IMR-90 (cell line): ENCODE data around the gene FLT1. TPM values are rescaled to one million over a fixed set of nuclear protein-coding genes. Genes with fewer than 3 reads are reported as not detected.

ENCODE experiments used
- ATAC-seq: fragments of 200-7000 bp; cut with Tn5 transposase; 2 replicates; pipeline ENCODE4 v1.9.1; 2020; ENCODE audit warnings: low read depth, mild to moderate bottlenecking, moderate library complexity
- BruUV-seq: library from RNA; stranded (reverse); fragments of 400-500 nt; replicated peaks from 2 replicates; lab custom pipeline; 2021; lab: Mats Ljungman, UMichigan
- CTCF ChIA-PET: fragments of 300-600 bp; formaldehyde crosslinking; extraction: SDS; loops from one replicate; lab custom pipeline; 2021; ENCODE audit warnings: antibody characterized with exemption; lab: Yijun Ruan, JAX
- POLR2A ChIA-PET: fragments of 300-600 bp; sonication (Branson Sonifier 250); formaldehyde crosslinking; loops from one replicate; lab custom pipeline; 2022; ENCODE audit warnings: antibody characterized with exemption; ENCODE audit not compliant: unreplicated experiment; lab: Charles Lee
- DNase-seq: peaks from one replicate; pipeline ENCODE4 v3.0.0; 2013
- H2AFZ ChIP-seq: replicated peaks from 2 replicates; pipeline ENCODE3; 2013; ENCODE audit warnings: low read length, mild to moderate bottlenecking; ENCODE audit not compliant: poor library complexity
- H2AK5ac ChIP-seq: 2 replicates; pipeline ENCODE4 v1.6.1; 2013; ENCODE audit warnings: low read depth, low read length, inconsistent platforms
- H2AK9ac ChIP-seq: replicated peaks from 2 replicates; pipeline ENCODE3; 2013; ENCODE audit warnings: mild to moderate bottlenecking, low read depth, low read length, moderate library complexity; ENCODE audit not compliant: poor library complexity
- H2BK120ac ChIP-seq: 2 replicates; pipeline ENCODE4 v1.6.1; 2013; ENCODE audit warnings: low read depth, low read length, inconsistent platforms
- H2BK15ac ChIP-seq: 3 replicates; pipeline ENCODE4 v1.6.1; 2013; ENCODE audit warnings: low read depth, low read length, inconsistent platforms
- H2BK20ac ChIP-seq: 2 replicates; pipeline ENCODE4 v1.6.1; 2013; ENCODE audit warnings: low read depth, mild to moderate bottlenecking, inconsistent platforms, low read length, moderate library complexity
- H2BK5ac ChIP-seq: 2 replicates; pipeline ENCODE4 v1.6.1; 2013; ENCODE audit warnings: mild to moderate bottlenecking, low read depth, low read length, inconsistent platforms; ENCODE audit not compliant: poor library complexity, severe bottlenecking
- H3K14ac ChIP-seq: replicated peaks from 2 replicates; pipeline ENCODE4 v1.6.1; 2013; ENCODE audit warnings: low read depth, low read length, inconsistent platforms
- H3K18ac ChIP-seq: 2 replicates; pipeline ENCODE4 v1.6.1; 2013; ENCODE audit warnings: low read depth, low read length, control low read depth
- H3K23ac ChIP-seq: 2 replicates; pipeline ENCODE4 v1.6.1; 2013; ENCODE audit warnings: low read depth, low read length, inconsistent platforms
- H3K27ac ChIP-seq: 2 replicates; pipeline ENCODE4 v1.5.1; 2013; ENCODE audit warnings: mild to moderate bottlenecking, control low read depth, low read length; ENCODE audit not compliant: insufficient read depth
- H3K27me3 ChIP-seq: 2 replicates; pipeline ENCODE4 v1.6.1; 2013; ENCODE audit warnings: low read length; ENCODE audit not compliant: control insufficient read depth, insufficient read depth
- H3K36me3 ChIP-seq: 2 replicates; pipeline ENCODE4 v1.6.1; 2013; ENCODE audit warnings: low read length, mixed read lengths; ENCODE audit not compliant: control insufficient read depth, insufficient read depth
- H3K4ac ChIP-seq: 2 replicates; pipeline ENCODE4 v1.6.1; 2013; ENCODE audit warnings: low read depth, low read length, inconsistent platforms
- H3K4me1 ChIP-seq: 2 replicates; pipeline ENCODE4 v1.6.1; 2013; ENCODE audit warnings: low read length, mixed read lengths; ENCODE audit not compliant: control insufficient read depth, insufficient read depth
- H3K4me2 ChIP-seq: 2 replicates; pipeline ENCODE4 v1.6.1; 2013; ENCODE audit warnings: low read depth, mild to moderate bottlenecking, control low read depth, low read length, moderate library complexity
- H3K4me3 ChIP-seq: 2 replicates; pipeline ENCODE4 v1.5.1; 2013; ENCODE audit warnings: low read depth, mild to moderate bottlenecking, control low read depth, low read length, moderate library complexity; ENCODE audit not compliant: insufficient read depth
- H3K56ac ChIP-seq: 2 replicates; pipeline ENCODE4 v1.6.1; 2013; ENCODE audit warnings: low read length, inconsistent platforms; ENCODE audit not compliant: insufficient read depth; ENCODE audit errors: extremely low read depth
- H3K79me1 ChIP-seq, 2 experiments: 2 replicates each; pipeline ENCODE4 v1.6.1; 2013; ENCODE audit warnings: low read length in 2 of 2, inconsistent platforms in 1 of 2, low read depth in 1 of 2
- H3K9ac ChIP-seq: 2 replicates; pipeline ENCODE4 v1.6.1; 2013; ENCODE audit warnings: low read depth, low read length, control low read depth
- H3K9me1 ChIP-seq: 2 replicates; pipeline ENCODE4 v1.6.1; 2013; ENCODE audit warnings: low read length, inconsistent platforms; ENCODE audit not compliant: insufficient read depth
- H3K9me3 ChIP-seq: 2 replicates; pipeline ENCODE4 v1.6.1; 2013; ENCODE audit warnings: low read length; ENCODE audit not compliant: control insufficient read depth, insufficient read depth
- H4K20me1 ChIP-seq: 2 replicates; pipeline ENCODE4 v1.6.1; 2013; ENCODE audit warnings: low read length, inconsistent platforms; ENCODE audit not compliant: insufficient read depth
- H4K5ac ChIP-seq: 2 replicates; pipeline ENCODE4 v1.6.1; 2013; ENCODE audit warnings: mild to moderate bottlenecking, low read depth, low read length, control low read depth
- H4K8ac ChIP-seq, 2 experiments: 2 replicates each; pipeline ENCODE4 v1.6.1; 2013; ENCODE audit warnings: low read depth in 2 of 2, low read length in 2 of 2, control low read depth in 1 of 2, inconsistent platforms in 1 of 2
- H4K91ac ChIP-seq: 2 replicates; pipeline ENCODE4 v1.6.1; 2013; ENCODE audit warnings: low read depth, low read length, inconsistent platforms; ENCODE audit not compliant: insufficient read depth
- MAZ ChIP-seq: IDR thresholded peaks from 2 replicates; pipeline ENCODE4 v1.6.1; 2012; ENCODE audit warnings: low read depth, mild to moderate bottlenecking, low read length, improper control_type of control experiment, moderate library complexity, borderline replicate concordance
- POLR2A ChIP-seq: IDR thresholded peaks from 2 replicates; pipeline ENCODE4 v1.6.1; 2012; ENCODE audit warnings: mild to moderate bottlenecking, low read depth, low read length
- RCOR1 ChIP-seq: IDR thresholded peaks from 2 replicates; pipeline ENCODE4 v1.6.1; 2012; ENCODE audit warnings: mild to moderate bottlenecking, low read length, improper control_type of control experiment; ENCODE audit not compliant: insufficient replicate concordance
- RFX5 ChIP-seq: IDR thresholded peaks from 2 replicates; pipeline ENCODE4 v1.8.0; 2012; ENCODE audit warnings: low read depth, mild to moderate bottlenecking, low read length, moderate library complexity
- SMC3 ChIP-seq: fragments of 150-350 bp; IDR thresholded peaks from 2 replicates; pipeline ENCODE4 v1.6.1; 2016; ENCODE audit warnings: low read depth, mild to moderate bottlenecking, antibody characterized with exemption, low read length, moderate library complexity
- WGBS, 2 experiments: methylation state at CpG; one replicate each; pipeline versions ENCODE4 v1.1.5 to v1.1.7; 2013; ENCODE audit warnings: missing lambda C conversion rate in 2 of 2; ENCODE audit not compliant: insufficient read length in 1 of 2; ENCODE audit errors: extremely low coverage in 2 of 2; 5-methylcytosine and 5-hydroxymethylcytosine counted together
- dilution Hi-C: fragments of 300-500 bp; cut with HindIII; formaldehyde crosslinking; loops from one replicate; pipeline ENCODE4 v1.14.3; 2018; ENCODE audit warnings: low sequenced_read_pairs; ENCODE audit not compliant: unreplicated experiment
- in situ Hi-C: fragments of 300-500 bp; cut with MboI; formaldehyde crosslinking; loops from 3 replicates; pipeline ENCODE4 v1.14.3; 2019; ENCODE audit warnings: low sequenced_read_pairs, inconsistent platforms, mixed read lengths
- intact Hi-C: fragments of 100-400 bp; cut with micrococcal nuclease; formaldehyde crosslinking; loops from 2 replicates; pipeline ENCODE4 v1.10.0; 2022
- polyA plus RNA-seq, 3 experiments: library from polyadenylated mRNA; depleted of rRNA; stranded (reverse); fragments of >200 nt; gene quantifications; 2 replicates each; pipeline ENCODE4 v1.2.3, GENCODE V29; 2012; ENCODE audit warnings: low replicate concordance in 1 of 3
- total RNA-seq: library from RNA; depleted of rRNA; stranded (reverse); fragments of >200 nt; gene quantifications from 2 replicates; pipeline ENCODE4 v1.2.3, GENCODE V29; 2012

Gene FLT1
- total and polyA plus RNA-seq, 2 of the 4 experiments (the other 2 are of a cell fraction): 4.5 to 10.4 TPM

DNA sequence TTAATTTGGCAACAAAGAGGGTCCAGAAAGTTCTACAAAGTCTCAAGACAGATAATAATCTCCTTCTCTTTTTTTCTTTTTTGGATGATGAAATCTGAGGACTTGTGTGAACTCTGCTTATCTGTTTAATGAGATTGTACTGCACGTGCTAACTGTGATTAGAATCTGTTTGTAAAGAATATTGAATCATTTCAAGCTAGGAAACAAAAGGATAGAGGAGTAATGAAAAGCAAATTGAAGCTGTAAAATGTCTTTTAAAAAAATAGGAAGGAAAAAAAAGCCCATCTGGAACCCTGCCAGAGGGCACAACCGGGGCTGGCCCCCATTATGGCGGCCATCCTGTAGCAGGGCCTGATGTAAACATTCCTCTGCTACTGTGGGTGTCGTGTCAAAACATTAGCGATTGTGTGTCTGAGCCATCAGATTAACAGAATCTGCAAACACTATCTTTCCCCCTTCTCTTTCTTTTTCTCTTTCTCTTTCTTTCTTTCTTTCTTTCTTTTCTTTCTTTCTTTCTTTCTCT lies 83.0 kb downstream of the FLT1 start:
- H3K9me1 ChIP-seq: 0 out of 2 replicates have a peak, but pooled peaks cover 11% of the 10 kb centered on the region
- no peak overlapping the region for H3K4me3 ChIP-seq
- H3K79me1 ChIP-seq: peaks cover 0 to 6% of the 10 kb centered on the region in 2 experiments; a peak in 1 of 4 replicates
- dilution Hi-C loops (no loop called here), in situ Hi-C loops (no loop called here), intact Hi-C loops (no loop called here)
- H3K56ac ChIP-seq: no peak overlapping the region
- H2AK9ac ChIP-seq: no peak overlapping the region
- no peak overlapping the region for H2BK5ac ChIP-seq
- H4K20me1 ChIP-seq: no peaks in the 10 kb centered on the region
- no peak overlapping the region for H4K8ac ChIP-seq
- DNase-seq (peak; percentile 31), ATAC-seq (peak; percentile 40; the same call in 1 of the 2 replicates)
- H3K27me3 ChIP-seq: no peaks in the 10 kb centered on the region
- ChIA-PET CTCF (no interaction called here), POLR2A (no interaction called here)
- H3K9me3 ChIP-seq: no peaks in the 10 kb centered on the region
- TF ChIP-seq SMC3: no peak
- no peak for TF ChIP-seq RFX5
- TF ChIP-seq POLR2A: no peak
- no peak for TF ChIP-seq MAZ
- no peak for TF ChIP-seq RCOR1
- no peak overlapping the region for H4K5ac ChIP-seq
- BruUV-seq: no TSS peak
- H3K36me3 ChIP-seq: no peaks in the 10 kb centered on the region
- H3K4me1 ChIP-seq: peaks cover 6% of the 10 kb centered on the region; the same call in 1 of the 2 replicates
- no peak overlapping the region for H3K27ac ChIP-seq
- H3K4ac ChIP-seq: no peak overlapping the region
- H3K23ac ChIP-seq: no peak overlapping the region
- peak overlapping the region; percentile 44; the same call in 1 of the 3 replicates for H2BK15ac ChIP-seq
- H4K91ac ChIP-seq: no peak overlapping the region
- H2AK5ac ChIP-seq: no peak overlapping the region
- peak overlapping the region; percentile 25; the same call in 1 of the 2 replicates for H3K4me2 ChIP-seq
- H3K9ac ChIP-seq: no peak overlapping the region
- 0% methylated on average over 1 of the region's 5 CpGs; no CpG with 5 or more reads in 1 of the 2 experiments for whole genome bisulfite sequencing, 2 experiments
- H2BK20ac ChIP-seq: no peak overlapping the region
- peak overlapping the region; percentile 34; the same call in 1 of the 2 replicates for H2BK120ac ChIP-seq
- H3K14ac ChIP-seq: 0 out of 2 replicates have a peak overlapping the region, but pooled peaks have one; percentile 6
- H3K18ac ChIP-seq: peak overlapping the region; percentile 14; the same call in 1 of the 2 replicates
- H2AFZ ChIP-seq: no peak overlapping the region
